Smooth muscle cell (in vitro differentiated cells): ENCODE results near the gene SF3B6. TPM values are rescaled to one million over a fixed set of nuclear protein-coding genes. Genes with fewer than 3 reads are reported as not detected.

Source experiments
- DNase-seq: peaks from one replicate; lab custom pipeline; 2025; ENCODE audit not compliant: unreplicated experiment; lab: John Stamatoyannopoulos, UW
- H2AFZ ChIP-seq: fragments of 200-600 bp; sonication (generic); 2 replicates; pipeline ENCODE4 v1.6.0; 2016; ENCODE audit warnings: antibody characterized with exemption, low read depth, mild to moderate bottlenecking
- H3F3A ChIP-seq: fragments of 200-600 bp; sonication (generic); 2 replicates; pipeline ENCODE4 v1.6.0; 2017; ENCODE audit warnings: antibody characterized with exemption, low read depth
- H3K27ac ChIP-seq: fragments of 200-600 bp; sonication (generic); 2 replicates; pipeline ENCODE4 v1.5.1; 2016; ENCODE audit warnings: low read depth, mild to moderate bottlenecking
- H3K27me3 ChIP-seq: fragments of 200-600 bp; sonication (generic); 2 replicates; pipeline ENCODE4 v1.6.1; 2016; ENCODE audit warnings: low read depth, mild to moderate bottlenecking
- H3K36me3 ChIP-seq: fragments of 200-600 bp; sonication (generic); 2 replicates; pipeline ENCODE4 v1.5.1; 2016; ENCODE audit warnings: low read depth
- H3K4me1 ChIP-seq: fragments of 200-600 bp; sonication (generic); 2 replicates; pipeline ENCODE4 v1.5.1; 2016; ENCODE audit warnings: low read depth
- H3K4me2 ChIP-seq: fragments of 200-600 bp; sonication (generic); 2 replicates; pipeline ENCODE4 v1.6.0; 2016; ENCODE audit warnings: mild to moderate bottlenecking
- H3K4me3 ChIP-seq: fragments of 200-600 bp; sonication (generic); 2 replicates; pipeline ENCODE4 v1.5.1; 2016; ENCODE audit warnings: mild to moderate bottlenecking
- H3K79me2 ChIP-seq: fragments of 200-600 bp; sonication (generic); 2 replicates; pipeline ENCODE4 v1.6.0; 2016; ENCODE audit warnings: low read depth, mild to moderate bottlenecking
- H3K9ac ChIP-seq: fragments of 200-600 bp; sonication (generic); 2 replicates; pipeline ENCODE4 v1.6.0; 2016; ENCODE audit warnings: low read depth
- H3K9me3 ChIP-seq: fragments of 200-600 bp; sonication (generic); replicated peaks from 2 replicates; pipeline ENCODE4 v1.5.1; 2016; ENCODE audit warnings: low read depth
- H4K20me1 ChIP-seq: fragments of 200-600 bp; sonication (generic); 2 replicates; pipeline ENCODE4 v1.6.0; 2016; ENCODE audit warnings: low read depth
- WGBS: methylation state at CpG from one replicate; pipeline ENCODE4 v1.1.7; 2016; ENCODE audit warnings: low lambda C conversion rate; 5-methylcytosine and 5-hydroxymethylcytosine counted together
- polyA plus RNA-seq: library from polyadenylated mRNA; unstranded; fragments of >200 nt; fragmentation: Nextera tagmentation; extraction: Ambion mirVana; gene quantifications from 2 replicates; pipeline ENCODE4 v1.2.1, GENCODE V29; 2016
- total RNA-seq: library from RNA; depleted of rRNA; stranded (reverse); fragments of >200 nt; gene quantifications from 2 replicates; pipeline ENCODE4 v1.2.3, GENCODE V29; 2014
- TF ChIP-seq, protein P1 (sequence below): fragments of 200-600 bp; sonication (generic); IDR thresholded peaks from 2 replicates; pipeline ENCODE4 v1.5.1; 2017; ENCODE audit warnings: borderline replicate concordance, mild to moderate bottlenecking, antibody characterized with exemption; ENCODE audit not compliant: insufficient read depth, poor library complexity, severe bottlenecking

Gene SF3B6
- total and polyA plus RNA-seq, 2 experiments from 2014 or later: 210 to 260 TPM

DNA sequence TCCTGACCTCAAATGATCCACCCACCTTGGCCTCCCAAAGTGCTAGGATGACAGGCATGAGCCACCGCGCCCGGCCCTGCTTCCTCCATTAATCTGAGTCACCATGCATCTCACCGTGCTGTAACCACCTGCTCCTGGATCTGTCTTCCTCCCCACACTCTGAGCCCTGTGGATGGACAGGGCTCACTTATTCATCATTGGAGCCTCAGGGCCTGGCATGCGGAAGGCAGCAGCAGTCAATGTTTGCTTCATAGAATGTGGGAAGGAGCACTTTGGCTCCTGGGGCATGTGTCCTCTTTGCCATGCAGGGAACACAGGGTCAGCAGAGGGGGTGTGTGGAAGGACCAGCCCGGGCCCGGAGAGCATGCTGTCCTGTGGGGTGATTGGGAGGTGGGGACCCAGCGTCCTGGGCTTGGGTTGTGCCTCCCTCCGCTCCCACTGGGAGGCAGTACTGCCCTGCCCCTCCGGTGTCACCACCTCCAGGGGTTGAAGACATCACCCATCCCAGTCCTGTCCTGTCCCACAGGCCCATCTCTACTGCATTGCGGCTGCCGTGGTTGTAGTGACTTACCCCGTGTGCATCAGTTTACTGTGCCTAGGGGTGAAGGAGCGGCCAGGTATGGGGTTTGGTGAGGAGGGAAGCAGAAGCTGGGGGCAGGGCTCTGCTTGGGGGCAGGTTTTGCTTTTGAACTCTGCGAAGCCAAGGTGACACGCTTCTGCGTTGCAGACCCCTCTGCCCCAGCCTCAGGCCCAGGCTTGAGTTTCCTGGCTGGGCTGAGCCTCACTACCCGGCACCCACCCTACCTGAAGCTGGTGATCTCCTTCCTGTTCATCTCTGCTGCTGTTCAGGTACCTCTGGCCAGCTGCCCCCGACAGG is 54.8 kb downstream of the SF3B6 start:
- Histone ChIP-seq H3K79me2 (no peaks in the 10 kb centered on the region), H3K4me2 (no peak overlapping the region), H3F3A (no peaks in the 10 kb centered on the region), H3K9ac (no peak overlapping the region), H4K20me1 (no peaks in the 10 kb centered on the region), H3K9me3 (no peaks in the 10 kb centered on the region), H2AFZ (no peak overlapping the region), H3K27me3 (no peaks in the 10 kb centered on the region), H3K36me3 (no peaks in the 10 kb centered on the region), H3K4me3 (no peak overlapping the region), H3K27ac (no peak overlapping the region), H3K4me1 (peaks cover under 1% of the 10 kb centered on the region)
- no peak for DNase-seq
- 73% methylated on average over 18 of the region's 19 CpGs for WGBS
- TF ChIP-seq, protein P1, sequence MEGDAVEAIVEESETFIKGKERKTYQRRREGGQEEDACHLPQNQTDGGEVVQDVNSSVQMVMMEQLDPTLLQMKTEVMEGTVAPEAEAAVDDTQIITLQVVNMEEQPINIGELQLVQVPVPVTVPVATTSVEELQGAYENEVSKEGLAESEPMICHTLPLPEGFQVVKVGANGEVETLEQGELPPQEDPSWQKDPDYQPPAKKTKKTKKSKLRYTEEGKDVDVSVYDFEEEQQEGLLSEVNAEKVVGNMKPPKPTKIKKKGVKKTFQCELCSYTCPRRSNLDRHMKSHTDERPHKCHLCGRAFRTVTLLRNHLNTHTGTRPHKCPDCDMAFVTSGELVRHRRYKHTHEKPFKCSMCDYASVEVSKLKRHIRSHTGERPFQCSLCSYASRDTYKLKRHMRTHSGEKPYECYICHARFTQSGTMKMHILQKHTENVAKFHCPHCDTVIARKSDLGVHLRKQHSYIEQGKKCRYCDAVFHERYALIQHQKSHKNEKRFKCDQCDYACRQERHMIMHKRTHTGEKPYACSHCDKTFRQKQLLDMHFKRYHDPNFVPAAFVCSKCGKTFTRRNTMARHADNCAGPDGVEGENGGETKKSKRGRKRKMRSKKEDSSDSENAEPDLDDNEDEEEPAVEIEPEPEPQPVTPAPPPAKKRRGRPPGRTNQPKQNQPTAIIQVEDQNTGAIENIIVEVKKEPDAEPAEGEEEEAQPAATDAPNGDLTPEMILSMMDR: no peak

DNA sequence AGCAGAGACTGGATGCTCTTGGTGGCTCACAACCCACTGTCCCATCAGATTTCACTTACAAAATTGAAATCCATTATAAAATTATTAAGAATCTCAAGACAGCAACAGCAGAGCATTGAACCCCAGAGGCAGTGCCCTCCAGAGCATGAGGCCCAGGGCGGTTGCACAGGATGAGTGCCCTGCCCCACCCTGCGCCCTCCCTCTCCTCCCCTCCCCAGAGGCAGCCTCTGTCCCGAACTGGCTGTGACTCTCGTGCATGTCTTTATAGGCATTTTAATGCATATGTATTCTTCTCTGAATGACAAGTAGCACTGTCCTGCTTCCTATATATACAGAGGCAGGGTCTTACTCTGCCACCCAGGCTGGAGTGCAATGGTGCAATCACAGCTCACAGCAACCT is 55.9 kb downstream of the SF3B6 start:
- Histone ChIP-seq H3K27ac (no peak overlapping the region), H3K79me2 (no peaks in the 10 kb centered on the region), H3K9me3 (no peaks in the 10 kb centered on the region), H3K9ac (no peak overlapping the region), H3K4me3 (no peak overlapping the region), H3K27me3 (no peaks in the 10 kb centered on the region), H4K20me1 (no peaks in the 10 kb centered on the region), H3K4me1 (no peaks in the 10 kb centered on the region), H2AFZ (no peak overlapping the region), H3K36me3 (no peaks in the 10 kb centered on the region), H3F3A (no peaks in the 10 kb centered on the region), H3K4me2 (no peak overlapping the region)
- DNase-seq: no peak
- TF ChIP-seq, protein P1: no peak
- 94% methylated on average over 4 of the region's 4 CpGs for WGBS

DNA sequence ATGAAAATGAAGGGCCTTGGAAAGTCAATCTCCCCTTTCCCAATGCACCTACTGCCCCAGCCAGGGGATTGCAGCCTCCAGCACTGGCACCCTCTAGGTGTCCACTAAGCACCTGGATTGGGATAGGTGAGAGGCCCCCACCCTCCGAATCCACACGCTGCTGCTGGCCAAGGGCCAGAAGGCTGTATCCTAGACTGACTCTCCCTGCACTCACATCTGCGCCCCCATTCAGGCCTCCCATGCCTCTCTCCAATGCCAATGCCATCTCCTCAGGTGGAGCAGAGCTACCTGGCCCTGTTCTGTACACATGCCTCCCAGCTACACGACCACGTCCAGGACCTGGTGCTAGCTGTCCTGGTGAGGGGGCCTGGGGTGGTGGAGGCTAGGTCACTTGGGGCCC is 56.4 kb downstream of the SF3B6 start:
- WGBS: 96% methylated on average over 5 of the region's 5 CpGs
- no peaks in the 10 kb centered on the region for H3F3A ChIP-seq
- no peak for DNase-seq
- H3K4me1 ChIP-seq: no peaks in the 10 kb centered on the region
- no peak overlapping the region for H3K27ac ChIP-seq
- H4K20me1 ChIP-seq: no peaks in the 10 kb centered on the region
- no peak overlapping the region for H2AFZ ChIP-seq
- H3K4me3 ChIP-seq: no peak overlapping the region
- no peak overlapping the region for H3K4me2 ChIP-seq
- TF ChIP-seq, protein P1: no peak
- H3K27me3 ChIP-seq: no peaks in the 10 kb centered on the region
- H3K79me2 ChIP-seq: no peaks in the 10 kb centered on the region
- H3K9ac ChIP-seq: no peak overlapping the region
- no peaks in the 10 kb centered on the region for H3K9me3 ChIP-seq
- H3K36me3 ChIP-seq: no peaks in the 10 kb centered on the region

DNA sequence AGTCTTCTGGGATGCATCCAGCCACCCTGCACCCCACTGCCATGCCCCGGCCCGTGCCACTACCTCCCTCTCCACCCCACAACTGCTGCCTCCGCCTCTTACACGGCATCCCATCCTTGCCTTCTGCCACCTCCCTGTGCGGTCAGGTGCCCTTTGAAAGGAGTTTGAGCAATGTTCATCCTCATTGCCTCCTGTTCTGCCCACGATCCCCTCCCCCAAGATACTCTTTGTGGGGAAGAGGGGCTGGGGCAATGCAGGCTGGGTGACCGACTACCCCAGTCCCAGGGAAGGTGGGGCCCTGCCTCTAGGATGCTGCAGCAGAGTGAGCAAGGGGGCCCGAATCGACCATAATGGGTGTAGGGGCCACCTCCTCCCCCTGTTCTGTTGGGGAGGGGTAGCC is 57.9 kb downstream of the SF3B6 start:
- H4K20me1 ChIP-seq: no peaks in the 10 kb centered on the region
- no peaks in the 10 kb centered on the region for H3F3A ChIP-seq
- H3K36me3 ChIP-seq: no peaks in the 10 kb centered on the region
- WGBS: 87% methylated on average over 9 of the region's 9 CpGs
- no peak overlapping the region for H3K27ac ChIP-seq
- no peaks in the 10 kb centered on the region for H3K4me1 ChIP-seq
- H3K9me3 ChIP-seq: no peaks in the 10 kb centered on the region
- H3K4me2 ChIP-seq: no peak overlapping the region
- H3K4me3 ChIP-seq: no peak overlapping the region
- TF ChIP-seq, protein P1: no peak
- H3K9ac ChIP-seq: no peak overlapping the region
- no peaks in the 10 kb centered on the region for H3K79me2 ChIP-seq
- DNase-seq: no peak
- H3K27me3 ChIP-seq: no peaks in the 10 kb centered on the region
- H2AFZ ChIP-seq: no peak overlapping the region
